CD4-positive, alpha-beta T cell (primary cell): ENCODE data around the gene VRK1. TPM values are rescaled to one million over a fixed set of nuclear protein-coding genes. Genes with fewer than 3 reads are reported as not detected.

Experiments used
- ATAC-seq: fragments of 200-7000 bp; cut with Tn5 transposase; one replicate; pipeline ENCODE4 v1.10.0; 2022; ENCODE audit warnings: mild to moderate bottlenecking; ENCODE audit not compliant: poor library complexity
- CTCF ChIA-PET: fragments of 350-600 bp; sonication (Branson Sonifier 250); formaldehyde crosslinking; loops from one replicate; lab custom pipeline; 2021; ENCODE audit warnings: antibody characterized with exemption, inconsistent platforms; lab: Charles Lee
- POLR2A ChIA-PET: fragments of 350-600 bp; sonication (Branson Sonifier 250); formaldehyde crosslinking; loops from one replicate; lab custom pipeline; 2021; ENCODE audit warnings: antibody characterized with exemption, inconsistent platforms; lab: Charles Lee
- DNase-seq, 14 experiments: peaks; one replicate each; pipeline ENCODE4 v3.0.0-alpha.2; 2013 to 2020; ENCODE audit warnings: mixed read lengths in 2 of 14
- H3K27ac ChIP-seq, 2 donors: one replicate each; pipeline versions ENCODE4 v1.5.1 to v1.7.0; 2013; ENCODE audit warnings: low read length in 2 of 2, low read depth in 1 of 2, mild to moderate bottlenecking in 1 of 2
- H3K27me3 ChIP-seq, 2 experiments: 1 replicate in 1 of 2; 2 replicates in 1 of 2; pipeline versions ENCODE4 v1.6.1 to v1.7.0; 2013; ENCODE audit warnings: low read length in 2 of 2, control low read depth in 1 of 2, mild to moderate bottlenecking in 1 of 2, moderate library complexity in 1 of 2; ENCODE audit not compliant: insufficient read depth in 2 of 2, control insufficient read depth in 1 of 2
- H3K36me3 ChIP-seq: one replicate; pipeline ENCODE4 v1.6.1; 2013; ENCODE audit warnings: low read length, control low read depth; ENCODE audit not compliant: insufficient read depth
- H3K4me1 ChIP-seq: one replicate; pipeline ENCODE4 v1.6.1; 2013; ENCODE audit warnings: low read length, control low read depth; ENCODE audit not compliant: insufficient read depth
- H3K4me3 ChIP-seq: one replicate; pipeline ENCODE4 v1.5.1; 2013; ENCODE audit warnings: mild to moderate bottlenecking, low read length, moderate library complexity
- H3K9me3 ChIP-seq, 2 experiments: 1 replicate in 1 of 2; 2 replicates in 1 of 2; pipeline versions ENCODE4 v1.6.1 to v1.7.0; 2013; ENCODE audit warnings: low read length in 2 of 2, mild to moderate bottlenecking in 2 of 2, control low read depth in 1 of 2, moderate library complexity in 1 of 2; ENCODE audit not compliant: control insufficient read depth in 1 of 2, insufficient read depth in 1 of 2
- H3K27ac Mint-ChIP-seq: one replicate; pipeline ENCODE4 v1.8.0; 2020; ENCODE audit warnings: mixed read lengths
- H3K27me3 Mint-ChIP-seq: one replicate; pipeline ENCODE4 v1.8.0; 2021; ENCODE audit warnings: mixed read lengths
- H3K36me3 Mint-ChIP-seq: one replicate; pipeline ENCODE4 v1.8.0; 2021; ENCODE audit warnings: low read depth, mixed read lengths
- H3K4me1 Mint-ChIP-seq: one replicate; pipeline ENCODE4 v1.8.0; 2021; ENCODE audit warnings: low read depth, mixed read lengths
- H3K4me3 Mint-ChIP-seq: one replicate; pipeline ENCODE4 v1.8.0; 2020; ENCODE audit warnings: mild to moderate bottlenecking, mixed read lengths
- H3K9me3 Mint-ChIP-seq: one replicate; pipeline ENCODE4 v1.8.0; 2020; ENCODE audit warnings: mixed read lengths
- intact Hi-C, 2 experiments: fragments of 100-400 bp; cut with DNase I in 1 of 2; cut with micrococcal nuclease in 1 of 2; formaldehyde crosslinking; loops; one replicate each; pipeline versions ENCODE4 v1.15.1 to v1.9.0; 2023 to 2025; cut with DNase I, micrococcal nuclease
- total RNA-seq, 174 experiments: library from RNA in 2 of 174; stranded (reverse) in 2 of 174; gene quantifications; one replicate each; pipeline ENCODE4 v1.2.3 and lab custom pipeline; 2021 to 2026
- TF ChIP-seq, protein P1 (sequence below): fragments of 200-600 bp; IDR thresholded peaks from one replicate; pipeline ENCODE4 v1.8.0; 2022; ENCODE audit warnings: antibody characterized with exemption, mild to moderate bottlenecking

Gene VRK1
- total RNA-seq, 2 experiments from 2014 or later, result 36.7 to 41.0 TPM

DNA sequence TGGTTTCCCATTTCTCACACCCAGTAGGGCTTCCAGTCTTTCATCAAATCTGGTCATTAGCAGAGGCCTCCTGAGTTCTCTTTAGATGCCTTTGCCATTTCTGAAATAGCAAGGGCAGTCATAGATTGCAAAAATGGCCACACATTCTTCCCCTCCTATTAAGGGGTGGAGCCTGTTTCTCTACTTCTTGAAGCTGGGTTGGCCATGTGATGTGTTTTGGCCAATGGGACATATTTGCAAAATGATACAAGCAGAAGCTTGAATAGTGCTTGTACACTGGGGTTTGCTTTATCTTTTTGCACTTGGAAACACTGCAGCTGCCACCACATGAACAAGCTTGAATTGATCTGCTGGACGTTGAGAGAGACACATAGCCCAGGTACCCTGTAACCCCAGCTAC is 109.3 kb downstream of the VRK1 start:
- H3K9me3 Mint-ChIP-seq, result peaks cover 11% of the 10 kb centered on the region
- POLR2A ChIA-PET, result no interaction called here

DNA sequence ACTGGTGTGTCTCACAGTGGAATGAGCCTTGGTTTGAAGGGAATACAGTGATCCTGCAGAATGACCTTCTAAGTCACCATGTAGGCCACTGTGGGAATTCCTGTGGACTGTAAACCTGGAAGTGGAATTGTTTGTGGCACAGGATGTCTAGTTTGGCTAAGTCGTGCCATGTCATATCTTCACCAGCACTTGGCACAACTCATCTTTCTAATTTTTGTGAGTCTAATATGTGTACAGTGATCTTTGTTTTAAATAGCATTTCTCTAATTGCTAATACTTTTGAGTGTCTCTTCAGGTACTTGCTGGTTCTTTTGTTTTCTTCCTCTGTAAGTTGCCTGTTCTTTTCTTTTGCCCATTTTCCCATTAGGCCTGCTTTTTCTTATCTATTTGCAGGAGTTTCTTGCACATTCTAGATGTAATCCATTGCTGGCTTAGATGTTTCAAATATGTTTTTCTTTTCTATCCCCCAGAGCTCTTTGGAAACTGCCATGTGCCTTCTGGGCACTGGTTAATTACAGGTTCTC is 112.7 kb downstream of the VRK1 start:
- CTCF ChIA-PET, result no interaction called here
- Mint-ChIP-seq H3K36me3 (peaks cover 7% of the 10 kb centered on the region), H3K9me3 (peaks cover 11% of the 10 kb centered on the region), H3K27me3 (no peaks in the 10 kb centered on the region), H3K4me3 (no peak overlapping the region), H3K27ac (no peak overlapping the region), H3K4me1 (peaks cover 13% of the 10 kb centered on the region)
- Histone ChIP-seq H3K4me1 (peaks cover 12% of the 10 kb centered on the region), H3K4me3 (no peak overlapping the region), H3K27ac (no peak overlapping the region), H3K27me3 (no peaks in the 10 kb centered on the region), H3K9me3 (peaks cover 0 to 11% of the 10 kb centered on the region in 2 experiments), H3K36me3 (no peaks in the 10 kb centered on the region)
- intact Hi-C loops, result no loop called here
- no peak for DNase-seq
- POLR2A ChIA-PET, result no interaction called here
- TF ChIP-seq, protein P1, sequence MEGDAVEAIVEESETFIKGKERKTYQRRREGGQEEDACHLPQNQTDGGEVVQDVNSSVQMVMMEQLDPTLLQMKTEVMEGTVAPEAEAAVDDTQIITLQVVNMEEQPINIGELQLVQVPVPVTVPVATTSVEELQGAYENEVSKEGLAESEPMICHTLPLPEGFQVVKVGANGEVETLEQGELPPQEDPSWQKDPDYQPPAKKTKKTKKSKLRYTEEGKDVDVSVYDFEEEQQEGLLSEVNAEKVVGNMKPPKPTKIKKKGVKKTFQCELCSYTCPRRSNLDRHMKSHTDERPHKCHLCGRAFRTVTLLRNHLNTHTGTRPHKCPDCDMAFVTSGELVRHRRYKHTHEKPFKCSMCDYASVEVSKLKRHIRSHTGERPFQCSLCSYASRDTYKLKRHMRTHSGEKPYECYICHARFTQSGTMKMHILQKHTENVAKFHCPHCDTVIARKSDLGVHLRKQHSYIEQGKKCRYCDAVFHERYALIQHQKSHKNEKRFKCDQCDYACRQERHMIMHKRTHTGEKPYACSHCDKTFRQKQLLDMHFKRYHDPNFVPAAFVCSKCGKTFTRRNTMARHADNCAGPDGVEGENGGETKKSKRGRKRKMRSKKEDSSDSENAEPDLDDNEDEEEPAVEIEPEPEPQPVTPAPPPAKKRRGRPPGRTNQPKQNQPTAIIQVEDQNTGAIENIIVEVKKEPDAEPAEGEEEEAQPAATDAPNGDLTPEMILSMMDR, result no peak
- ATAC-seq, result no peak

More for the DNA sequence above, 109.3 kb downstream of the VRK1 start:
- Mint-ChIP-seq H3K27me3 (no peaks in the 10 kb centered on the region), H3K36me3 (peaks cover 7% of the 10 kb centered on the region), H3K4me3 (no peak overlapping the region), H3K4me1 (peaks cover 1% of the 10 kb centered on the region), H3K27ac (no peak overlapping the region)
- no peak overlapping the region for H3K27ac ChIP-seq
- peaks cover 0 to 11% of the 10 kb centered on the region in 2 experiments for H3K9me3 ChIP-seq
- DNase-seq (no peak), ATAC-seq (no peak)
- H3K27me3 ChIP-seq, result no peaks in the 10 kb centered on the region
- TF ChIP-seq, protein P1, result no peak
- CTCF ChIA-PET, result no interaction called here
- peaks cover 3% of the 10 kb centered on the region for H3K4me1 ChIP-seq
- intact Hi-C loops, result no loop called here
- no peaks in the 10 kb centered on the region for H3K36me3 ChIP-seq
- H3K4me3 ChIP-seq, result no peak overlapping the region

DNA sequence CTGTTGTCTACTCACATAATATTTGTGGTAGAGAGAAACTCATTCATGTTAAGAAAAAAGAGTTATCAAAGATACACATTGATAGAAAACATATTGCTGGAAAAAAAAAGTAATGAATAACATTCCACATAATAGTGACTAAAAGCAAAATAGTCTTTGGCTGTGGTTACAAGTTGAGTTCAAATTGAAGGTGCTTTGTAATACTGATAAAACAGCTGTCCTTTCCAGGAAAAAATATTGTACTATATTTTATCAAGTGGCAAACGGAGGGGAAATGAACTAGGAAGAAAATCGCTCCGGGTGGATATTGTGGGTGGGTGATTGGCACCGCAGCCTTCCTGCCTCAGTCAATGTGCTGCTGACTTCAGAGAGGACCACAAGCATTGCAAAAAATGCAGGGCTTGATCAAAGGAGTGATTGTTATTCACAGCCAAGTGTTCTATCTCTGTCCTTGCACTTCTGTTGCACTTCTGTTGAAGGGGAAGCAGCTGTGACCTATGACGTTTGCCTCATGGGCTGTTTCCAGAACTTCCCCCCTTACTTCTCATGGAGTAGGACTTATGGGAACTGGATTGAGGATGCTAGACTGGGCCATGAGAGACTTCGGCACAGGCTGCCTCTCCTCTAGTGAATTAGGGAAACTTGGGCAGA is 114.4 kb downstream of the VRK1 start:
- H3K27ac ChIP-seq, result no peak overlapping the region
- peaks cover 7% of the 10 kb centered on the region for H3K36me3 Mint-ChIP-seq
- no peaks in the 10 kb centered on the region for H3K27me3 ChIP-seq
- H3K4me1 ChIP-seq, result peaks cover 12% of the 10 kb centered on the region
- ChIA-PET POLR2A (no interaction called here), CTCF (no interaction called here)
- H3K9me3 Mint-ChIP-seq, result peaks cover 11% of the 10 kb centered on the region
- peaks cover 0 to 7% of the 10 kb centered on the region in 2 experiments for H3K9me3 ChIP-seq
- intact Hi-C loops, result no loop called here
- peak overlapping the region; percentile 49 for H3K4me3 Mint-ChIP-seq
- no peak overlapping the region for H3K4me3 ChIP-seq
- peak overlapping the region; percentile 57 for H3K27ac Mint-ChIP-seq
- H3K36me3 ChIP-seq, result no peaks in the 10 kb centered on the region
- H3K27me3 Mint-ChIP-seq, result no peaks in the 10 kb centered on the region
- DNase-seq, result no peak
- peaks cover 13% of the 10 kb centered on the region for H3K4me1 Mint-ChIP-seq
- TF ChIP-seq, protein P1, result no peak
- ATAC-seq, result no peak
